Esophagus muscularis mucosa (tissue), 4 donors: ENCODE results near the gene GBA3. TPM values are rescaled to one million over a fixed set of nuclear protein-coding genes. Genes with fewer than 3 reads are reported as not detected.

Source experiments
- DNase-seq: peaks from one replicate; pipeline ENCODE4 v3.0.0-alpha.2; 2017; ENCODE audit errors: extremely low spot score
- H3K27ac ChIP-seq, 4 donors: fragments of 200-600 bp; sonication (generic); replicated peaks in 1 of 4; 1 replicate in 3 of 4; 2 replicates in 1 of 4; pipeline ENCODE4 v1.5.1; 2016 to 2019; ENCODE audit warnings: mild to moderate bottlenecking in 1 of 4
- H3K27me3 ChIP-seq, 4 donors: fragments of 200-600 bp; sonication (generic); one replicate each; pipeline versions ENCODE4 v1.5.1 to v1.6.0; 2016 to 2019
- H3K36me3 ChIP-seq, 4 donors: fragments of 200-600 bp; sonication (generic); one replicate each; pipeline ENCODE4 v1.5.1; 2016 to 2019
- H3K4me1 ChIP-seq, 4 donors: fragments of 200-600 bp; sonication (generic); one replicate each; pipeline ENCODE4 v1.5.1; 2016 to 2019
- H3K4me3 ChIP-seq, 4 donors: fragments of 200-600 bp; sonication (generic); 1 replicate in 2 of 4; 2 replicates in 2 of 4; pipeline ENCODE4 v1.5.1; 2016 to 2019; ENCODE audit warnings: mild to moderate bottlenecking in 4 of 4, moderate library complexity in 1 of 4
- H3K9me3 ChIP-seq, 4 donors: fragments of 200-600 bp; sonication (generic); 1 replicate in 3 of 4; 2 replicates in 1 of 4; pipeline ENCODE4 v1.5.1; 2016 to 2019
- EP300 ChIP-seq: sonication (generic); formaldehyde crosslinking; IDR thresholded peaks from one replicate; pipeline ENCODE4 v1.6.1; 2017; ENCODE audit warnings: antibody characterized with exemption
- POLR2A ChIP-seq: fragments of 450-650 bp; IDR thresholded peaks from one replicate; pipeline ENCODE4 v1.6.1; 2017; ENCODE audit warnings: antibody characterized with exemption, moderate library complexity, mild to moderate bottlenecking, low read depth
- POLR2AphosphoS5 ChIP-seq, 2 donors: sonication (generic); formaldehyde crosslinking; IDR thresholded peaks; one replicate each; pipeline ENCODE4 v1.6.1; 2017; ENCODE audit warnings: antibody characterized with exemption in 2 of 2
- WGBS: methylation state at CpG from one replicate; pipeline ENCODE4 v1.1.5; 2018; 5-methylcytosine and 5-hydroxymethylcytosine counted together
- intact Hi-C: fragments of 100-400 bp; cut with DNase I; formaldehyde crosslinking; loops from one replicate; pipeline ENCODE4 v1.15.1; 2023
- total RNA-seq, 4 donors: library from RNA; depleted of rRNA; stranded (reverse); fragments of >200 nt; gene quantifications; one replicate each; pipeline versions ENCODE4 v1.1.0 to v1.2.1, GENCODE V29; 2016
- TF ChIP-seq, protein P1 (sequence below), 3 experiments: fragments of 200-600 bp in 2 of 3; fragments of 450-650 bp in 1 of 3; sonication (generic) in 2 of 3; IDR thresholded peaks; one replicate each; pipeline ENCODE4 v1.5.1; 2017 to 2019; ENCODE audit warnings: antibody characterized with exemption in 3 of 3, mild to moderate bottlenecking in 2 of 3, moderate library complexity in 1 of 3

GBA3 gene
- total RNA-seq, 4 donors from 2014 or later, result not detected

DNA sequence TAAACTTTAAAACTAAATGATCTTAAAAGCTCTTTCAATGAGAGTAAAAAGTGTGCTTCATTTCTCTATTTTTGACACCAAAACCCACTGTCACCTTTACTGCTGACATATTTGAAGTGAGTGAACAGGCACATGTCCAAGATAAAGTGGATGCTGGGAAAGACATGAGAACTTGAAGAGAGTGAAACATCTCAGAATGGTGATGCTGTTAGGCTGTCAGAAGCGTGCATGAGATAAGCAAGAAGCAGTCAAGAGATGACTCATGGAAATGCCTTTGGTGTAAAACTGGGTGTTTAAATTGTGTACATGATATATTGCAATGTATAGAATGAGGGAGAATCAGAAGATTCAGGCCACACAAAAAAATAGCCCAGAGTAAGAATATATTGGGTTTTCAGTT, 21.8 kb upstream of the GBA3 start:
- TF ChIP-seq POLR2A, result no peak
- no peak for TF ChIP-seq POLR2AphosphoS5 (IDR thresholded peaks at IDR 0.05)
- no peak for TF ChIP-seq EP300
- TF ChIP-seq, protein P1, sequence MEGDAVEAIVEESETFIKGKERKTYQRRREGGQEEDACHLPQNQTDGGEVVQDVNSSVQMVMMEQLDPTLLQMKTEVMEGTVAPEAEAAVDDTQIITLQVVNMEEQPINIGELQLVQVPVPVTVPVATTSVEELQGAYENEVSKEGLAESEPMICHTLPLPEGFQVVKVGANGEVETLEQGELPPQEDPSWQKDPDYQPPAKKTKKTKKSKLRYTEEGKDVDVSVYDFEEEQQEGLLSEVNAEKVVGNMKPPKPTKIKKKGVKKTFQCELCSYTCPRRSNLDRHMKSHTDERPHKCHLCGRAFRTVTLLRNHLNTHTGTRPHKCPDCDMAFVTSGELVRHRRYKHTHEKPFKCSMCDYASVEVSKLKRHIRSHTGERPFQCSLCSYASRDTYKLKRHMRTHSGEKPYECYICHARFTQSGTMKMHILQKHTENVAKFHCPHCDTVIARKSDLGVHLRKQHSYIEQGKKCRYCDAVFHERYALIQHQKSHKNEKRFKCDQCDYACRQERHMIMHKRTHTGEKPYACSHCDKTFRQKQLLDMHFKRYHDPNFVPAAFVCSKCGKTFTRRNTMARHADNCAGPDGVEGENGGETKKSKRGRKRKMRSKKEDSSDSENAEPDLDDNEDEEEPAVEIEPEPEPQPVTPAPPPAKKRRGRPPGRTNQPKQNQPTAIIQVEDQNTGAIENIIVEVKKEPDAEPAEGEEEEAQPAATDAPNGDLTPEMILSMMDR (IDR thresholded peaks at IDR 0.05), result no peak

DNA sequence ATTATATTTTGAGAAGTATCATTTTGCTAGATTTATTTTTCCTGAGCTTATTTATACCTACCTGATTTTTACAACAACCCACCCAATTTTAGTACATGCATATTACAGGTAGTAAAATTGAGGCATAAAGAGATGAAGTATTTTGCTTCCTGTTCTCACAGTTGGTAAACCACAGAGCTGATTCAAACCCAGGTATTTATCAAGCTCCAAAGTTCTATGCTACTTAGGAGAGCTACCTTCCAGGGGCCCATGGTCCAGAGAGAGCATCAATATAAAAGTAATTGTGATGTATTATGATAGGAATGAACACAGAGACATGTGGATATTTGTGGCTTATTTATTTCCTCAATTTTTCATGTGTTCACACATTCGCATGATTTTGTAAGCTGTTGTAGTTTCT, 20.2 kb upstream of the GBA3 start:
- TF ChIP-seq POLR2AphosphoS5 (IDR thresholded peaks at IDR 0.05) (no peak), POLR2A (no peak), EP300 (no peak)
- TF ChIP-seq, protein P1 (IDR thresholded peaks at IDR 0.05), result no peak
- H3K27me3 ChIP-seq, result no peaks in the 10 kb centered on the region
- 82% methylated on average over 1 of the region's 1 CpG for WGBS
- no peaks in the 10 kb centered on the region for H3K4me1 ChIP-seq
- no peak for DNase-seq
- H3K27ac ChIP-seq, result no peak overlapping the region
- H3K4me3 ChIP-seq, result no peak overlapping the region
- no peaks in the 10 kb centered on the region for H3K36me3 ChIP-seq
- no peaks in the 10 kb centered on the region for H3K9me3 ChIP-seq
- intact Hi-C loops, result no loop called here

More for the DNA sequence above, 21.8 kb upstream of the GBA3 start:
- Histone ChIP-seq H3K4me1 (no peaks in the 10 kb centered on the region), H3K4me3 (no peak overlapping the region), H3K27me3 (no peaks in the 10 kb centered on the region), H3K27ac (no peak overlapping the region), H3K36me3 (no peaks in the 10 kb centered on the region), H3K9me3 (no peaks in the 10 kb centered on the region)
- DNase-seq, result no peak
- intact Hi-C loops, result no loop called here
- 76% methylated on average over 1 of the region's 1 CpG for WGBS

DNA sequence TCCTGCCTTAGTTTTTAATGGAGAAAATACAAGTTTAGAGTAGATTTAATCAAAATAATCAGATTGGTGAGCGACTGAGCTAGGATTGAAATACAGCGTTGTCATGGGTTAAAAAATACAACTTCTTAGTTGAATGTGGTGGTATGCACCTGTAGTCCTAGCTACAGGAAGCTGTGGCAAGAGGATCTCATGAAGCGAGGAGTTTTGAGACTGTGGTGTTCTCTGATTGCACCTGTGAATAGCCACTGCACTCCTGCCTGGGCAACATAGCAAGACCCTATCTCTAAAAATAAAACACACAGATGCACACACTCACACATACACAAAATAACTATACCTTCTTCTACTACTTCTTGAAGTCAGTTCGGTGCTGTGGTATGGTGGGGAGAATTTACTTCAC, 19.8 kb upstream of the GBA3 start:
- intact Hi-C loops, result no loop called here
- H3K27ac ChIP-seq, result no peak overlapping the region
- H3K4me1 ChIP-seq, result peaks cover 0 to under 1% (median 0%) of the 10 kb centered on the region in 4 donors
- 86% methylated on average over 4 of the region's 4 CpGs for WGBS
- H3K27me3 ChIP-seq, result no peaks in the 10 kb centered on the region
- no peaks in the 10 kb centered on the region for H3K9me3 ChIP-seq
- no peak for TF ChIP-seq POLR2A
- TF ChIP-seq EP300, result no peak
- TF ChIP-seq, protein P1 (IDR thresholded peaks at IDR 0.05), result no peak
- TF ChIP-seq POLR2AphosphoS5 (IDR thresholded peaks at IDR 0.05), result no peak
- no peaks in the 10 kb centered on the region for H3K36me3 ChIP-seq
- no peak overlapping the region for H3K4me3 ChIP-seq
- no peak for DNase-seq

DNA sequence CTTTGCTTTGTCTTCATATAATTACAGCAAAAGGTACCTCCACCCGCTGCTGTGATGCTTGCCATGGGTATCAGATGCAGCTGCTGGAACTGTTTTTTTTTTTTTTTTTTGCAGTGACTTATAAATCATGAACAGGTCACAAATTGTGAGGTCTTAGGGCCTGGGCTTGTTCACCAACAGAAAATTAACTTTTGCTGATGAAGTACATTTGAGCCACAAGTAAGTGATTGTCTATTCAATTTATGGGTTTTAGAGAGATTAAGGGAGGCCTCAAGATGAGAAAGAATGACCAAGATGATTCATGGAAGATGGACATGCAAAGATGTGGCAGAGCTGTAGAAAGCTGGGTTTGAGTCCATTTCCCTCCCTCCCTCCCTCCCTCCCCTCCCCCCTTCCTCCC, 18.0 kb upstream of the GBA3 start:
- no peak overlapping the region for H3K27ac ChIP-seq
- no peak overlapping the region for H3K4me3 ChIP-seq
- H3K36me3 ChIP-seq, result no peaks in the 10 kb centered on the region
- H3K9me3 ChIP-seq, result no peaks in the 10 kb centered on the region
- no peak for DNase-seq
- H3K27me3 ChIP-seq, result no peaks in the 10 kb centered on the region
- TF ChIP-seq POLR2AphosphoS5 (IDR thresholded peaks at IDR 0.05) (no peak), POLR2A (no peak), EP300 (no peak)
- TF ChIP-seq, protein P1 (IDR thresholded peaks at IDR 0.05), result no peak
- H3K4me1 ChIP-seq, result peaks cover 0 to 16% (median 11%) of the 10 kb centered on the region in 4 donors
- intact Hi-C loops, result no loop called here
- WGBS, result 85% methylated on average over 1 of the region's 1 CpG

DNA sequence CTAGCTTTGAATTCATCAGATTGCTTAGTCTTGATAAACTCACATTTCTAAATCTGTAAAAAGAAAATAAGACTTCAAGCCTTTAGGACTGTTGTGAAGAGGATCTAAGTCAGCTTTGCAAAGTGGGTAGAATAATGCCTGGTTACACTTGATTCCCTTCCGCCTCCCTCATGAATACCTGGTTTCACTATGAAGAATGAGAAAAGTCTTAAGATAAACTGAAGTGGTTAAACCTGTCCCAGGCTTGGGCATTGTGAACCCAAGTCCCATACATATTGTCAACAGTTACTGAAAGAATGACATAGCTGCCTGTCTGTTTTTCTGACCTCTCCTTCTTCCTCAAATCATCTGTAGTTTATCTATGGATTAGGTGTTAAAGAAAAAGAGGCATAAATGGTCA, 16.7 kb upstream of the GBA3 start:
- no peak for DNase-seq
- TF ChIP-seq POLR2AphosphoS5 (IDR thresholded peaks at IDR 0.05) (no peak), POLR2A (no peak), EP300 (no peak)
- TF ChIP-seq, protein P1 (IDR thresholded peaks at IDR 0.05), result no peak
- Histone ChIP-seq H3K4me3 (no peak overlapping the region), H3K27me3 (no peaks in the 10 kb centered on the region), H3K9me3 (no peaks in the 10 kb centered on the region), H3K4me1 (peaks cover 0 to 20% (median 11%) of the 10 kb centered on the region in 4 donors), H3K27ac (no peak overlapping the region), H3K36me3 (no peaks in the 10 kb centered on the region)
- intact Hi-C loops, result no loop called here
- 86% methylated on average over 1 of the region's 1 CpG for WGBS
